PFSK-1 (cell line): ENCODE data around the gene LTB.

Experiments used
- POLR2AphosphoS5 ChIP-seq: IDR thresholded peaks from 2 replicates; pipeline ENCODE4 v1.6.1; 2012; ENCODE audit warnings: low read depth, mild to moderate bottlenecking, control low read depth, low read length, moderate library complexity
- SIN3A ChIP-seq: IDR thresholded peaks from 2 replicates; pipeline ENCODE4 v1.6.1; 2012; ENCODE audit warnings: mild to moderate bottlenecking, low read length, moderate library complexity, borderline replicate concordance; ENCODE audit not compliant: insufficient read depth
- TAF1 ChIP-seq: IDR thresholded peaks from 2 replicates; pipeline ENCODE4 v1.6.1; 2012; ENCODE audit warnings: low read length, control low read depth, borderline replicate concordance; ENCODE audit not compliant: insufficient read depth
- TF ChIP-seq, protein P1 (sequence below), 2 experiments: IDR thresholded peaks; 2 replicates each; pipeline versions ENCODE4 v1.6.1 to v1.8.0; 2011 to 2012; ENCODE audit warnings: low read depth in 2 of 2, low read length in 2 of 2, control low read depth in 1 of 2, inconsistent platforms in 1 of 2, mild to moderate bottlenecking in 1 of 2, moderate library complexity in 1 of 2; ENCODE audit not compliant: insufficient read depth in 1 of 2

- TF ChIP-seq TAF1 (no peak), SIN3A (no peak), POLR2AphosphoS5 (no peak)
- TF ChIP-seq, protein P1, sequence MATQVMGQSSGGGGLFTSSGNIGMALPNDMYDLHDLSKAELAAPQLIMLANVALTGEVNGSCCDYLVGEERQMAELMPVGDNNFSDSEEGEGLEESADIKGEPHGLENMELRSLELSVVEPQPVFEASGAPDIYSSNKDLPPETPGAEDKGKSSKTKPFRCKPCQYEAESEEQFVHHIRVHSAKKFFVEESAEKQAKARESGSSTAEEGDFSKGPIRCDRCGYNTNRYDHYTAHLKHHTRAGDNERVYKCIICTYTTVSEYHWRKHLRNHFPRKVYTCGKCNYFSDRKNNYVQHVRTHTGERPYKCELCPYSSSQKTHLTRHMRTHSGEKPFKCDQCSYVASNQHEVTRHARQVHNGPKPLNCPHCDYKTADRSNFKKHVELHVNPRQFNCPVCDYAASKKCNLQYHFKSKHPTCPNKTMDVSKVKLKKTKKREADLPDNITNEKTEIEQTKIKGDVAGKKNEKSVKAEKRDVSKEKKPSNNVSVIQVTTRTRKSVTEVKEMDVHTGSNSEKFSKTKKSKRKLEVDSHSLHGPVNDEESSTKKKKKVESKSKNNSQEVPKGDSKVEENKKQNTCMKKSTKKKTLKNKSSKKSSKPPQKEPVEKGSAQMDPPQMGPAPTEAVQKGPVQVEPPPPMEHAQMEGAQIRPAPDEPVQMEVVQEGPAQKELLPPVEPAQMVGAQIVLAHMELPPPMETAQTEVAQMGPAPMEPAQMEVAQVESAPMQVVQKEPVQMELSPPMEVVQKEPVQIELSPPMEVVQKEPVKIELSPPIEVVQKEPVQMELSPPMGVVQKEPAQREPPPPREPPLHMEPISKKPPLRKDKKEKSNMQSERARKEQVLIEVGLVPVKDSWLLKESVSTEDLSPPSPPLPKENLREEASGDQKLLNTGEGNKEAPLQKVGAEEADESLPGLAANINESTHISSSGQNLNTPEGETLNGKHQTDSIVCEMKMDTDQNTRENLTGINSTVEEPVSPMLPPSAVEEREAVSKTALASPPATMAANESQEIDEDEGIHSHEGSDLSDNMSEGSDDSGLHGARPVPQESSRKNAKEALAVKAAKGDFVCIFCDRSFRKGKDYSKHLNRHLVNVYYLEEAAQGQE (IDR thresholded peaks at IDR 0.05; ENCODE audit: insufficient read depth in 1 of 2, low read depth in 2 of 2, low read length in 2 of 2) = no peak
Measured at GRCh38 chr6:31586599-31587281, 4.5 kb upstream of the LTB start.
